Astrocyte (in vitro differentiated cells and primary cell): Measurements from ENCODE around the gene JAG2. TPM values are rescaled to one million over a fixed set of nuclear protein-coding genes. Genes with fewer than 3 reads are reported as not detected.

ENCODE experiments used
- DNase-seq: peaks from one replicate; pipeline ENCODE4 v3.0.0-alpha.2; 2010; ENCODE audit warnings: low read depth
- FAIRE-seq: peaks from 2 replicates; lab custom pipeline; 2011; peaks lifted over from hg19 to GRCh38; lab: Jason Lieb, UNC
- H2AFZ ChIP-seq: 2 replicates; pipeline ENCODE4 v1.6.0; 2012; ENCODE audit warnings: low read depth, low read length, inconsistent platforms
- H3K27ac ChIP-seq: 2 replicates; pipeline ENCODE4 v1.5.1; 2011; ENCODE audit warnings: low read depth, low read length, inconsistent platforms
- H3K27me3 ChIP-seq: 2 replicates; pipeline ENCODE4 v1.6.0; 2011; ENCODE audit warnings: low read length, inconsistent platforms; ENCODE audit not compliant: insufficient read depth
- H3K36me3 ChIP-seq: 2 replicates; pipeline ENCODE4 v1.5.1; 2011; ENCODE audit warnings: low read length, inconsistent platforms; ENCODE audit not compliant: insufficient read depth
- H3K4me1 ChIP-seq: 2 replicates; pipeline ENCODE4 v1.5.1; 2011; ENCODE audit warnings: low read length, inconsistent platforms; ENCODE audit not compliant: insufficient read depth
- H3K4me2 ChIP-seq: 2 replicates; pipeline ENCODE4 v1.6.0; 2012; ENCODE audit warnings: low read length, inconsistent platforms
- H3K4me3 ChIP-seq: 2 replicates; pipeline ENCODE4 v1.5.1; 2011; ENCODE audit warnings: low read depth, mild to moderate bottlenecking, low read length, inconsistent platforms; ENCODE audit not compliant: insufficient read depth
- H3K79me2 ChIP-seq: 2 replicates; pipeline ENCODE4 v1.6.0; 2012; ENCODE audit warnings: mild to moderate bottlenecking, low read length, inconsistent platforms; ENCODE audit not compliant: insufficient read depth
- H3K9ac ChIP-seq: 2 replicates; pipeline ENCODE4 v1.6.0; 2012; ENCODE audit warnings: mild to moderate bottlenecking, low read length, inconsistent platforms
- H3K9me3 ChIP-seq: 2 replicates; pipeline ENCODE4 v1.5.1; 2012; ENCODE audit warnings: low read depth, mild to moderate bottlenecking, low read length, inconsistent platforms; ENCODE audit not compliant: insufficient read depth
- H4K20me1 ChIP-seq: 2 replicates; pipeline ENCODE4 v1.6.0; 2012; ENCODE audit warnings: low read length, inconsistent platforms; ENCODE audit not compliant: insufficient read depth
- H3K27ac Mint-ChIP-seq: one replicate; pipeline ENCODE4 v1.8.0; 2021; ENCODE audit warnings: mild to moderate bottlenecking, mixed read lengths; ENCODE audit not compliant: unreplicated experiment
- H3K27me3 Mint-ChIP-seq: one replicate; pipeline ENCODE4 v1.8.0; 2021; ENCODE audit warnings: low read depth, mixed read lengths; ENCODE audit not compliant: unreplicated experiment
- H3K36me3 Mint-ChIP-seq: one replicate; pipeline ENCODE4 v1.8.0; 2021; ENCODE audit warnings: low read depth, mixed read lengths; ENCODE audit not compliant: unreplicated experiment
- H3K4me1 Mint-ChIP-seq: one replicate; pipeline ENCODE4 v1.8.0; 2021; ENCODE audit warnings: low read depth, mixed read lengths; ENCODE audit not compliant: unreplicated experiment
- H3K4me3 Mint-ChIP-seq: one replicate; pipeline ENCODE4 v1.8.0; 2021; ENCODE audit warnings: mild to moderate bottlenecking, moderate library complexity, mixed read lengths; ENCODE audit not compliant: unreplicated experiment
- H3K9me3 Mint-ChIP-seq: one replicate; pipeline ENCODE4 v1.8.0; 2021; ENCODE audit warnings: mild to moderate bottlenecking, mixed read lengths; ENCODE audit not compliant: unreplicated experiment
- CTCF ChIP-seq: IDR thresholded peaks from 2 replicates; pipeline ENCODE4 v1.5.1; 2011; ENCODE audit warnings: low read depth, mild to moderate bottlenecking, inconsistent platforms, low read length, moderate library complexity; ENCODE audit not compliant: insufficient read depth
- EZH2 ChIP-seq: IDR thresholded peaks from 2 replicates; pipeline ENCODE4 v1.6.1; 2012; ENCODE audit warnings: mild to moderate bottlenecking, low read length, inconsistent platforms; ENCODE audit not compliant: insufficient read depth
- total RNA-seq: library from RNA; stranded (reverse); gene quantifications from 2 replicates; pipeline ENCODE4 v1.2.1, GENCODE V29; 2021

The JAG2 gene
- total RNA-seq, 1 donor from 2014 or later: 6.6 TPM

GRCh38 chr14:105159344-105159743, 9.2 kb downstream of the JAG2 start:
- Histone ChIP-seq H3K36me3 (no peaks in the 10 kb centered on the region), H3K27ac (no peak overlapping the region), H3K4me2 (no peak overlapping the region), H3K4me3 (no peak overlapping the region), H3K4me1 (no peaks in the 10 kb centered on the region), H3K9ac (no peak overlapping the region), H4K20me1 (peaks cover 4% of the 10 kb centered on the region), H3K79me2 (no peaks in the 10 kb centered on the region), H3K9me3 (no peaks in the 10 kb centered on the region), H3K27me3 (peaks cover 10% of the 10 kb centered on the region), H2AFZ (no peak overlapping the region)
- no peaks in the 10 kb centered on the region for H3K4me1 Mint-ChIP-seq
- TF ChIP-seq CTCF: no peak
- no peak overlapping the region for H3K4me3 Mint-ChIP-seq
- H3K9me3 Mint-ChIP-seq: no peaks in the 10 kb centered on the region
- DNase-seq (no peak), FAIRE-seq (no peak)
- H3K36me3 Mint-ChIP-seq: peaks cover 2% of the 10 kb centered on the region
- H3K27me3 Mint-ChIP-seq: peaks cover 15% of the 10 kb centered on the region
- H3K27ac Mint-ChIP-seq: no peak overlapping the region

- H3K36me3 Mint-ChIP-seq: peaks cover 2% of the 10 kb centered on the region
- peaks cover 10% of the 10 kb centered on the region for H3K27me3 ChIP-seq
Measured at GRCh38 chr14:105158794-105159193, 9.8 kb downstream of the JAG2 start.

GRCh38 chr14:105157872-105158271, 10.7 kb downstream of the JAG2 start:
- no peak overlapping the region for H3K27ac ChIP-seq
- H3K4me3 ChIP-seq: no peak overlapping the region
- TF ChIP-seq CTCF (no peak), EZH2 (no peak)
- H3K4me2 ChIP-seq: no peak overlapping the region
- H3K4me3 Mint-ChIP-seq: no peak overlapping the region
- no peaks in the 10 kb centered on the region for H3K9me3 ChIP-seq
- no peaks in the 10 kb centered on the region for H3K4me1 ChIP-seq
- H4K20me1 ChIP-seq: peaks cover 4% of the 10 kb centered on the region
- no peaks in the 10 kb centered on the region for H3K9me3 Mint-ChIP-seq
- H3K9ac ChIP-seq: no peak overlapping the region
- peaks cover 10% of the 10 kb centered on the region for H3K27me3 ChIP-seq
- peaks cover 17% of the 10 kb centered on the region for H3K27me3 Mint-ChIP-seq
- no peaks in the 10 kb centered on the region for H3K4me1 Mint-ChIP-seq
- H3K36me3 Mint-ChIP-seq: peaks cover 2% of the 10 kb centered on the region
- H3K79me2 ChIP-seq: no peaks in the 10 kb centered on the region
- no peak overlapping the region for H2AFZ ChIP-seq
- no peak overlapping the region for H3K27ac Mint-ChIP-seq
- no peak for FAIRE-seq
- H3K36me3 ChIP-seq: no peaks in the 10 kb centered on the region
- DNase-seq: no peak

More at GRCh38 chr14:105158794-105159193, 9.8 kb downstream of the JAG2 start:
- no peak overlapping the region for H2AFZ ChIP-seq
- Mint-ChIP-seq H3K27ac (no peak overlapping the region), H3K27me3 (peaks cover 17% of the 10 kb centered on the region), H3K4me1 (no peaks in the 10 kb centered on the region), H3K9me3 (no peaks in the 10 kb centered on the region), H3K4me3 (no peak overlapping the region)
- no peaks in the 10 kb centered on the region for H3K9me3 ChIP-seq
- no peak overlapping the region for H3K27ac ChIP-seq
- no peak for FAIRE-seq
- H3K4me1 ChIP-seq: no peaks in the 10 kb centered on the region
- H3K4me3 ChIP-seq: no peak overlapping the region
- DNase-seq: no peak
- no peak for TF ChIP-seq CTCF
- TF ChIP-seq EZH2: no peak
- H4K20me1 ChIP-seq: peaks cover 4% of the 10 kb centered on the region
- H3K9ac ChIP-seq: no peak overlapping the region
- H3K4me2 ChIP-seq: no peak overlapping the region
- no peaks in the 10 kb centered on the region for H3K36me3 ChIP-seq
- no peaks in the 10 kb centered on the region for H3K79me2 ChIP-seq
